ENCODE results near the gene KRT72. TPM values are rescaled to one million over a fixed set of nuclear protein-coding genes. Genes with fewer than 3 reads are reported as not detected.

KRT72 gene
- total and polyA plus RNA-seq, 4 donors: 1.6 TPM; not detected in 3

DNA sequence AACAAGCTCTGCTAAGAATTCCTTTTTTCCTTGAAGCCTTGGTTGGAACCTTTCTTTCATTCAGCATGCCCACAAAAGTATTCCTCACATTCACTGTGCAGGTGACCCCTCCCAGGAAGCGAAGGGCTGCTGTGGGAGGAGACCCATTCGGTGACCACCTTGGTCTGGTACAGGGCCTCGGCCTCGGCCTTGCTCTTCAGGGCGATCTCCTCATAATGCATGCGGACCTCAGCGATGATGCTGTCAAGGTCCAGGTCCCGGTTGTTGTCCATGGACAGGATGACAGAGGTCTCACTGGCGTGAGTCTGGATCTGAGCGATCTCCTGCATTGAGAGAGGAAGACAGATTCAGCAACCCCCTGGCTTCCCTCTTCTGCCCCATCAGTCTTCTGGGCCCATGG lies 30.8 kb downstream of the KRT72 start:
- H3K4me3 ChIP-seq (ENCODE audit: low read length in 2 of 2): no peak overlapping the region
- intact Hi-C loops (cut with DNase I): no loop called here
- no peak overlapping the region for H3K27ac ChIP-seq (ENCODE audit: low read depth in 1 of 2, low read length in 2 of 2)
- no peaks in the 10 kb centered on the region for H3K9me3 ChIP-seq (ENCODE audit: control insufficient read depth, low read length)
- no peaks in the 10 kb centered on the region for H3K36me3 ChIP-seq (ENCODE audit: control insufficient read depth in 1 of 2, insufficient read depth in 2 of 2, low read length in 1 of 2)
- DNase-seq (peak in 1 of 2 donors; percentile 21), ATAC-seq (ENCODE audit: low FRiP score) (no peak)
- WGBS, 2 donors: 93 to 94% methylated on average over 10 of the region's 10 CpGs
- H3K4me1 ChIP-seq (ENCODE audit: control insufficient read depth in 1 of 2, insufficient read depth in 2 of 2, low read length in 2 of 2): no peaks in the 10 kb centered on the region
- H3K27me3 ChIP-seq (ENCODE audit: control insufficient read depth in 1 of 2, insufficient read depth in 2 of 2, low read length in 1 of 2): no peaks in the 10 kb centered on the region

- 89 to 94% methylated on average over 12 of the region's 12 CpGs for WGBS, 2 donors
- H3K27me3 ChIP-seq (ENCODE audit: control insufficient read depth in 1 of 2, insufficient read depth in 2 of 2, low read length in 1 of 2): no peaks in the 10 kb centered on the region
- intact Hi-C loops (cut with DNase I): no loop called here
Observed at GRCh38 chr12:52568111-52568510, 33.2 kb downstream of the KRT72 start.

DNA sequence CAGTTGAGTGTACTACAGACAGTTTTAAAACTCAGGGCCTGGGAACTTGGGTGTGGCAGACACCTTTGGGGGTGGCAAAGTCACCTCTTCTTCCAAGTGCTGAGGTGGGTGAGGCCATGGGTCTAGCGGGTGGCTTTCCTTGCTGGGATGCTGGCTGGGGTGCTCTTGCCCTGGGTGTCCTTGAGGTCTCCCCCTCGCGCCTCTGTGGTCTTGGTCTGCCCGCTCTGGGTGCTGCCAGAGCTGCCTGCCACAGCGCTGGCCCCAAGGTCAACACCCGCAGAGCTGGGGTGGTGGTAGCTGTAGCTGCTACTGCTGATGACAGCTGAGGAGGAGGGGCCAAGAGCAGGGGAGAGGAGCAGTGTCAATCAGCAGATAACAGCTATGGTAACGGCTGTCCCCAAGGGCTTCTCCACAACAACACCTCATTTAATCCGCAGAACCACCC lies 34.4 kb downstream of the KRT72 start:
- WGBS, 2 donors: 64 to 70% methylated on average over 8 of the region's 8 CpGs
- H3K36me3 ChIP-seq (ENCODE audit: control insufficient read depth in 1 of 2, insufficient read depth in 2 of 2, low read length in 1 of 2): no peaks in the 10 kb centered on the region
- no peak overlapping the region for H3K4me3 ChIP-seq (ENCODE audit: low read length in 2 of 2)
- DNase-seq (no peak), ATAC-seq (ENCODE audit: low FRiP score) (no peak)
- H3K27me3 ChIP-seq (ENCODE audit: control insufficient read depth in 1 of 2, insufficient read depth in 2 of 2, low read length in 1 of 2): no peaks in the 10 kb centered on the region
- no peaks in the 10 kb centered on the region for H3K4me1 ChIP-seq (ENCODE audit: control insufficient read depth in 1 of 2, insufficient read depth in 2 of 2, low read length in 2 of 2)
- intact Hi-C loops (cut with DNase I): no loop called here
- no peak overlapping the region for H3K27ac ChIP-seq (ENCODE audit: low read depth in 1 of 2, low read length in 2 of 2)
- H3K9me3 ChIP-seq (ENCODE audit: control insufficient read depth, low read length): no peaks in the 10 kb centered on the region

More at GRCh38 chr12:52568111-52568510, 33.2 kb downstream of the KRT72 start:
- Histone ChIP-seq H3K4me1 (ENCODE audit: control insufficient read depth in 1 of 2, insufficient read depth in 2 of 2, low read length in 2 of 2) (no peaks in the 10 kb centered on the region), H3K4me3 (ENCODE audit: low read length in 2 of 2) (no peak overlapping the region), H3K36me3 (ENCODE audit: control insufficient read depth in 1 of 2, insufficient read depth in 2 of 2, low read length in 1 of 2) (no peaks in the 10 kb centered on the region), H3K27ac (ENCODE audit: low read depth in 1 of 2, low read length in 2 of 2) (no peak overlapping the region), H3K9me3 (ENCODE audit: control insufficient read depth, low read length) (no peaks in the 10 kb centered on the region)
- no peak for DNase-seq
- no peak for ATAC-seq (ENCODE audit: low FRiP score)

DNA sequence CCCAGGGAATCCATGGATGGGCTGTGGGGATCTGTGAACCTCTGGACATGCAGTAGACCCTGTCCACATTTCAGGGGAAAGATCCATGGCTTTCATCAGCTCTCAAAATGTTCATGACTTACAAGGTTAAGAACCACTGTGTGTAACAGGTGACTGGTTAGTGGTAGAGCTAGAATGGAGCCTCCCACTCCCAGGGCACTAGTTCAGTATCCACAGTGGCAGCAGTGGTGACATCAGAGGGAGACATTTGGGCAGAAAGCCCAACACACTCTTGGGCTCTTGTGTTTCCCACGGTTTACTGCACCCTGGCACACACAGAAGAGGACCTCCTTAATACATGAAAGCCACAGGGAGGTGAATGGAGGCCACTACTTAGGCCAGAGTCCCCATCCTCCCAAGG lies 36.7 kb downstream of the KRT72 start:
- intact Hi-C loops (cut with DNase I): no loop called here
- ATAC-seq (ENCODE audit: low FRiP score) (no peak), DNase-seq (peak in 1 of 2 donors; percentile 18)
- Histone ChIP-seq H3K36me3 (ENCODE audit: control insufficient read depth in 1 of 2, insufficient read depth in 2 of 2, low read length in 1 of 2) (no peaks in the 10 kb centered on the region), H3K9me3 (ENCODE audit: control insufficient read depth, low read length) (no peaks in the 10 kb centered on the region), H3K4me1 (ENCODE audit: control insufficient read depth in 1 of 2, insufficient read depth in 2 of 2, low read length in 2 of 2) (no peaks in the 10 kb centered on the region), H3K27me3 (ENCODE audit: control insufficient read depth in 1 of 2, insufficient read depth in 2 of 2, low read length in 1 of 2) (no peaks in the 10 kb centered on the region), H3K4me3 (ENCODE audit: low read length in 2 of 2) (no peak overlapping the region), H3K27ac (ENCODE audit: low read depth in 1 of 2, low read length in 2 of 2) (no peak overlapping the region)
- WGBS, 2 donors: 32 to 36% methylated on average over 1 of the region's 1 CpG

DNA sequence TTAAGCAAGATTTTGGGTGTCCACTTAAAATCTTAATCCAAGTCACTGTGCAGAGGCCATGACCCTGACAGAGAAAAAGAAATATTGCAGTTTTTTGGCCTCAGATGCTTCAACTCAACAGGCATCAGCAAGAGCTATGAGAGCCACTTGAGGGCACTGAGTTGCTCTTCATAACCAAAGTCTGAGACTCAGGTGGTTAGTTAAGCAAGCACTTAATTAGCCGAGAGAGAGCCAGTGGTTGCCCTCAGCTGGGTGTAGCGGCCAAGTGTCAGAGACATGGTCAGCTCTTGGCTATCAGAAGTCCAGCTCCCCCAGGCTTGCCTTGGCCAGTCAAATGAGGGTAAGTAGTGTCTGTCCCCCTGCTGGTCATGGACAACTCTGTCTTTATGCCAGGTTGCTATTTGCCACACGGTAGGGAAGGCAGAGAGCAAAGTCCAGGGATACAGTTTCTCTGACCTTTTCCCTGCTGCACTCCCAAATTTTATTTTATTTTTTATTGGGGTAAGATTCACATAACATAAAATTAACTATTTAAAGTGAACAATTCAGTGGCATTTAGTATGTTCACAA lies 39.3 kb downstream of the KRT72 start:
- H3K36me3 ChIP-seq (ENCODE audit: control insufficient read depth in 1 of 2, insufficient read depth in 2 of 2, low read length in 1 of 2): no peaks in the 10 kb centered on the region
- ATAC-seq (ENCODE audit: low FRiP score): no peak
- H3K27ac ChIP-seq (ENCODE audit: low read depth in 1 of 2, low read length in 2 of 2): no peak overlapping the region
- DNase-seq: no peak
- no peaks in the 10 kb centered on the region for H3K27me3 ChIP-seq (ENCODE audit: control insufficient read depth in 1 of 2, insufficient read depth in 2 of 2, low read length in 1 of 2)
- no peak overlapping the region for H3K4me3 ChIP-seq (ENCODE audit: low read length in 2 of 2)
- H3K9me3 ChIP-seq (ENCODE audit: control insufficient read depth, low read length): no peaks in the 10 kb centered on the region
- intact Hi-C loops (cut with DNase I): no loop called here
- no peaks in the 10 kb centered on the region for H3K4me1 ChIP-seq (ENCODE audit: control insufficient read depth in 1 of 2, insufficient read depth in 2 of 2, low read length in 2 of 2)
- 66% methylated on average over 3 of the region's 3 CpGs for WGBS, 2 donors

DNA sequence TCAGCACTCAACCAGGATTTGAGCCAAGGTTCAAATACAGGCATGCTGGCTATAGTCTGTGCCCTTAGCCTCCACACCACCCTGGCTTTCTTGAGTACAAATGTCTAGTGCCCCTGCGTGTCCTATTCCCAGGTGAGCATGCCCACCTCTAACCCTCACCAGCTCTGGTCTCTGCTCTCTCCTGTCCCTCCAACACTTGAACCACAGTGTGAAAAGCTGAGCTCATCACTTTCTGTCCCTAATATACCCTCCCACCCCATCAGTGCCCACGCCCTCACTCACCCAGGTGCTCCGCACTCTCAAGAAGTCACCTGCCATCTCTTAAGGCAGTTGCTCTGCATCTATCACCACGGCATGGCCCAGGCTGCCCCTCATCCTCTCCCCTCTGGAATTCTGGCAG lies 41.3 kb downstream of the KRT72 start:
- intact Hi-C loops (cut with DNase I): no loop called here
- DNase-seq: peak in 1 of 2 donors; percentile 15
- H3K9me3 ChIP-seq (ENCODE audit: control insufficient read depth, low read length): no peaks in the 10 kb centered on the region
- no peak overlapping the region for H3K4me3 ChIP-seq (ENCODE audit: low read length in 2 of 2)
- H3K27me3 ChIP-seq (ENCODE audit: control insufficient read depth in 1 of 2, insufficient read depth in 2 of 2, low read length in 1 of 2): no peaks in the 10 kb centered on the region
- 68 to 75% methylated on average over 4 of the region's 4 CpGs for WGBS, 2 donors
- no peaks in the 10 kb centered on the region for H3K36me3 ChIP-seq (ENCODE audit: control insufficient read depth in 1 of 2, insufficient read depth in 2 of 2, low read length in 1 of 2)
- no peaks in the 10 kb centered on the region for H3K4me1 ChIP-seq (ENCODE audit: control insufficient read depth in 1 of 2, insufficient read depth in 2 of 2, low read length in 2 of 2)
- ATAC-seq (ENCODE audit: low FRiP score): no peak
- no peak overlapping the region for H3K27ac ChIP-seq (ENCODE audit: low read depth in 1 of 2, low read length in 2 of 2)

DNA sequence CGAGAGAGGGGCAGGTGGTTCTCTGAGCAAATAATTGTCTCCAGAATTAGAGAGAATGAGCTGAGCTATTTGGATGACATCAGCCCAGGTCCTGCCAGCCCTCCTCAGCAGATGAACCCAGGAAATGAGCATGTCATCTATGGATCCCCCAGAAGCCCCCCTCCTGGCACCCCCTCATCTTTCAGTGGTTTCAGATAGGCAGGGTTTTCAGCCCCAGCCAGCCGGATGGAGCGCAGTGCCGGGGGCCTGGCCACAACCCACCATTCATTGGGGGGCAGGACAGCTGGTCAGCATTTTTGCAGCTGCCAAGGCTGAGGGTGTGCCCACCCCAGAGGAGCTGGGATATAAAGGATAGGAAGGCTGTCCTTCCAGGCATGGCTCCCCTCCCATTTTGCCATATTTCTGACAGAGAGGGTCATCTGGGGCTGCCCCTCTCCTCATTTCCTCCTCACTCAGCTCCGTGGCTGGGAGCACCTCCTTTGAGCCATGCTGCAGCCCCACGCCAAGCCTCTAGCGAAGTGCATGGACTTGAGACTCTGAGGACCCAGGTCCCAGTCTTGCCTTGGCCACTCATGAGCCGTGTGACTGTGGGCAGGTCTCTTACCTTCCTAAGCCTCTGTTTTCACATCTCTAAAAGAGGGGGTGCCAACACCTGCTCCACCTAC lies 42.4 kb downstream of the KRT72 start:
- peak; percentile 38 for ATAC-seq (ENCODE audit: low FRiP score)
- DNase-seq: peak in 1 of 2 donors; percentile 24
- Histone ChIP-seq H3K27ac (ENCODE audit: low read depth in 1 of 2, low read length in 2 of 2) (no peak overlapping the region), H3K4me3 (ENCODE audit: low read length in 2 of 2) (no peak overlapping the region), H3K4me1 (ENCODE audit: control insufficient read depth in 1 of 2, insufficient read depth in 2 of 2, low read length in 2 of 2) (no peaks in the 10 kb centered on the region), H3K27me3 (ENCODE audit: control insufficient read depth in 1 of 2, insufficient read depth in 2 of 2, low read length in 1 of 2) (no peaks in the 10 kb centered on the region), H3K36me3 (ENCODE audit: control insufficient read depth in 1 of 2, insufficient read depth in 2 of 2, low read length in 1 of 2) (no peaks in the 10 kb centered on the region), H3K9me3 (ENCODE audit: control insufficient read depth, low read length) (no peaks in the 10 kb centered on the region)
- intact Hi-C loops (cut with DNase I): no loop called here
- 73 to 75% methylated on average over 8 of the region's 8 CpGs for WGBS, 2 donors

- H3K9me3 ChIP-seq (ENCODE audit: control insufficient read depth, low read length): no peaks in the 10 kb centered on the region
- no peaks in the 10 kb centered on the region for H3K27me3 ChIP-seq (ENCODE audit: control insufficient read depth in 1 of 2, insufficient read depth in 2 of 2, low read length in 1 of 2)
- H3K36me3 ChIP-seq (ENCODE audit: control insufficient read depth in 1 of 2, insufficient read depth in 2 of 2, low read length in 1 of 2): no peaks in the 10 kb centered on the region
- no peak overlapping the region for H3K4me3 ChIP-seq (ENCODE audit: low read length in 2 of 2)
- 44 to 53% methylated on average over 2 of the region's 2 CpGs for WGBS, 2 donors
- H3K27ac ChIP-seq (ENCODE audit: low read depth in 1 of 2, low read length in 2 of 2): no peak overlapping the region
- DNase-seq: no peak
- H3K4me1 ChIP-seq (ENCODE audit: control insufficient read depth in 1 of 2, insufficient read depth in 2 of 2, low read length in 2 of 2): no peaks in the 10 kb centered on the region
- no peak for ATAC-seq (ENCODE audit: low FRiP score)
- intact Hi-C loops (cut with DNase I): no loop called here
Observed at GRCh38 chr12:52557476-52557875, 43.8 kb downstream of the KRT72 start.

GRCh38 chr12:52555577-52555976 lies 45.7 kb downstream of the KRT72 start:
- ATAC-seq (ENCODE audit: low FRiP score) (no peak), DNase-seq (peak in 1 of 2 donors; percentile 4)
- intact Hi-C loops (cut with DNase I): no loop called here
- H3K27me3 ChIP-seq (ENCODE audit: control insufficient read depth in 1 of 2, insufficient read depth in 2 of 2, low read length in 1 of 2): no peaks in the 10 kb centered on the region
- H3K9me3 ChIP-seq (ENCODE audit: control insufficient read depth, low read length): no peaks in the 10 kb centered on the region
- H3K36me3 ChIP-seq (ENCODE audit: control insufficient read depth in 1 of 2, insufficient read depth in 2 of 2, low read length in 1 of 2): no peaks in the 10 kb centered on the region
- no peak overlapping the region for H3K27ac ChIP-seq (ENCODE audit: low read depth in 1 of 2, low read length in 2 of 2)
- 83 to 85% methylated on average over 6 of the region's 6 CpGs for WGBS, 2 donors
- H3K4me3 ChIP-seq (ENCODE audit: low read length in 2 of 2): no peak overlapping the region
- no peaks in the 10 kb centered on the region for H3K4me1 ChIP-seq (ENCODE audit: control insufficient read depth in 1 of 2, insufficient read depth in 2 of 2, low read length in 2 of 2)
